ENCODE data around the gene RHEX.
"Not testable (repeated sequence)": the region's sequence is repeated elsewhere in the genome, so short reads cannot be mapped to it uniquely, and the experiment has no call there.

The RHEX gene, protein sequence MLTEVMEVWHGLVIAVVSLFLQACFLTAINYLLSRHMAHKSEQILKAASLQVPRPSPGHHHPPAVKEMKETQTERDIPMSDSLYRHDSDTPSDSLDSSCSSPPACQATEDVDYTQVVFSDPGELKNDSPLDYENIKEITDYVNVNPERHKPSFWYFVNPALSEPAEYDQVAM

DNA sequence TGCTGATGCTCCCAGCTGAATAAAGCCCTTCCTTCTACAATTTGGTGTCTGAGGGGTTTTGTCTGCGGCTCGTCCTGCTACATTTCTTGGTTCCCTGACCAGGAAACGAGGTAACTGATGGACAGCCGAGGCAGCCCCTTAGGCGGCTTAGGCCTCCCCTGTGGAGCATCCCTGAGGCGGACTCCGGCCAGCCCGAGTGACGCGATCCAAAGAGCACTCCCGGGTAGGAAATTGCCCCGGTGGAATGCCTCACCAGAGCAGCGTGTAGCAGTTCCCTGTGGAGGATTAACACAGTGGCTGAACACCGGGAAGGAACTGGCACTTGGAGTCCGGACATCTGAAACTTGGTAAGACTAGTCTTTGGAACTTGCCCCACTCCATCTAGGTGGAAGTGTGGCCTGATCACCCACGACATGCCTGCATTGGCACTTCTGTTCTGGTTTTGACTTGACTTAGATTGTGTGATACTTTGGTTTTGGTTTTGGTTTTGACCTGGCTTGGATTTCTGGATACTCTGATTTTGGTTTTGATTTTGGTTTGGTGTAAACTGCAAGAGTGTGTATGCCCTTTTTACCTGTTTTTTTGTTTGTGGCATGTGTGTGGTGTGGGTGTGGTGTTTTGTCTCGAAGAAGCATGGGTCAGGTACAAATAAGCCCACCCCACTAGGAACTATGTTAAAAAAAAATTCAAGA is at the start of gene RHEX:
Gene RHEX (plus strand): TSS at position 255 of the 692 bp plus-strand sequence. CDS start 44,656 bp downstream, outside the sequence.
- DNase-seq (ENCODE audit: low read depth in 2 of 2): not testable (repeated sequence)

DNA sequence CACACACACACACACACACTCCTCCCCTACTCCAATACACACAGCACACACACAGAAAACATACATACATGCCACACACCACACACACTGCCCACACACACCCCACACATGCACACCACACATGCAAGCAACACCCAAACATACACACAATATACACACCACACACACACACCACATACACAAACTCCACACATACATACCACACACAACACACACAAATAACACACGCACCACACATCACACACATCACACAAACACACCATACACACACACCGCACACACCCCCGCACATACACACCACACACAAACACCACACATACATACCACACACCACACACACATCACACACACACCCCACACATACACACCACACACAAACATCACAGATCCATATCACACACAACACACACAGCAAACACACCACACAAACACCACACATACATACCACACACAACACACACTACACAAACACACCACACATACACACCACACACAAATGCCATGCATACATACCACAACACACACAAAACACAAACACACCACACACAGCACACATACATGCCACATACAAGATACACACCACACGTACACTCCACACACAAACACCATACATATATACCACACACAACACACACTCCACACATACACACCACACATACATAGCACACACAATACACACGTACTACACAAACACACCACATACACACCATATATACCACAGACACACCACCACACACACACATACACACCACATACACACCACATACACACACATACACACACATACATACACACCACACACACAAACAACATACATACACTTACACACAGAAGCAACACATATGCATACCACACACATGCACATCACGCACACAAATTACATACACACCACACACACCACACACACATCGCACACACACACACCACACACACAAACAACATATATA is 48.8 kb upstream of the RHEX start:
- DNase-seq (ENCODE audit: low read depth in 2 of 2): no peak

DNA sequence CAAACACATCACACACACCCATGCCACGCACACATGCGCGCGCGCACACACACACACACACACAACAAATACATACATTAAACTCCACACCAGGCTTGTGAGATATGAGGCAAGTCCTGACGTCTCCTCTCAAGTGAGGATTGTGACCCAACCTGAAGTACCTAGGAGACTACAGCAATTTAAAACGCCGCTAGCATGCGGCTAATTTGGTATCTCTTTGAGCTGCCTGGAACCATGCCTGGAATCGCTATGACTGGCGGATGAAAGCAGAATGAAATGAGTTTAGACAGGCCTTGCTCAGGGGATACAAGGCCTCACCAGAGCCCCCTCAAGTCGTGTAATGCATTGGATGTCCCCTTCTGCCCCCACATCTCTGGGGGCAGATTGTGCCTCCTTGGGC is 48.1 kb upstream of the RHEX start:
- DNase-seq (ENCODE audit: low read depth in 2 of 2): no peak

- no peak for DNase-seq (ENCODE audit: low read depth in 2 of 2)
Observed at GRCh38 chr1:206005234-206005633, 47.7 kb upstream of the RHEX start.

DNA sequence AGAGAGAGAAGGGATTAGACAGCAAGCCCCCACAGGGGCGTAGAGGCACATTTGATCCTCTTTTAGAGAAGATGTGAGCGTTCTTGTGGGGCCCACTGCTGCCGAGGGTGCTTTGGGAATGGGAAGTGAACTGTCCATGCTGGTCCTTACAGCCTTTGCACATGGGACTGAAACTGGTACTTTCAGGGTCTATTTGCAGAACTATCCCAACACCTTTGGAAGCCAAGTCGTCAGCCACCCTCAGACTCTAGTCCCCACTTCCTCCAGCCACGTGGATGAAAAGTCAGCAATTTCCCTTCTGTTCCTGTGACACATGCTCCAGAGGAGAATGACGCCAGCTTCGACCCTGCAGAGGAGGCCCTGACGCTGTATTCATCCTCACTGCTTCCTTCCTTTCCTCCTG is 47.2 kb upstream of the RHEX start:
- DNase-seq (ENCODE audit: low read depth in 2 of 2): no peak

GRCh38 chr1:206006946-206007345 is 46.0 kb upstream of the RHEX start:
- no peak for DNase-seq (ENCODE audit: low read depth in 2 of 2)

GRCh38 chr1:206010060-206010459 is 42.9 kb upstream of the RHEX start:
- DNase-seq (ENCODE audit: low read depth in 2 of 2): no peak

DNA sequence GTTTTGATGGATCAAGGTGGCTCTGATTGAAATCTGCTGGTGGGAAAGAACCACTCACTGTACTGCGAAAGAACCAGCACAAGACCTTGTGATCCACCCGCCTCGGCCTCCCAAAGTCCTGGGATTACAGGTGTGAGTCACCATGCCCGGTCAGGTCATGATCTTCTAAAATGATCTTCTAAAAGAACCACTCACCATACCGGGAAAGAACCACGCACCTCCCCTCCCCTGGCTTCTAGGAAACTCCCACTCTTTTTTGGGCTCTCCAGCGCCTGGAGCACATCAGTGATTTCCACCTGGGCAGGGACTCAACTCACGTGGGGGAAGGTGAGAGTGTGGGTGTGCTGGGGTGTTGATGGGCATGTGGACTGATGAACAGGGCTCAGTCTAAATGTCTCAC is 41.9 kb upstream of the RHEX start:
- DNase-seq (ENCODE audit: low read depth in 2 of 2): peak in 1 of 2 donors; percentile 24

- peak in 1 of 2 donors; percentile 27 for DNase-seq (ENCODE audit: low read depth in 2 of 2)
Observed at GRCh38 chr1:206012086-206012859, 40.7 kb upstream of the RHEX start.

DNA sequence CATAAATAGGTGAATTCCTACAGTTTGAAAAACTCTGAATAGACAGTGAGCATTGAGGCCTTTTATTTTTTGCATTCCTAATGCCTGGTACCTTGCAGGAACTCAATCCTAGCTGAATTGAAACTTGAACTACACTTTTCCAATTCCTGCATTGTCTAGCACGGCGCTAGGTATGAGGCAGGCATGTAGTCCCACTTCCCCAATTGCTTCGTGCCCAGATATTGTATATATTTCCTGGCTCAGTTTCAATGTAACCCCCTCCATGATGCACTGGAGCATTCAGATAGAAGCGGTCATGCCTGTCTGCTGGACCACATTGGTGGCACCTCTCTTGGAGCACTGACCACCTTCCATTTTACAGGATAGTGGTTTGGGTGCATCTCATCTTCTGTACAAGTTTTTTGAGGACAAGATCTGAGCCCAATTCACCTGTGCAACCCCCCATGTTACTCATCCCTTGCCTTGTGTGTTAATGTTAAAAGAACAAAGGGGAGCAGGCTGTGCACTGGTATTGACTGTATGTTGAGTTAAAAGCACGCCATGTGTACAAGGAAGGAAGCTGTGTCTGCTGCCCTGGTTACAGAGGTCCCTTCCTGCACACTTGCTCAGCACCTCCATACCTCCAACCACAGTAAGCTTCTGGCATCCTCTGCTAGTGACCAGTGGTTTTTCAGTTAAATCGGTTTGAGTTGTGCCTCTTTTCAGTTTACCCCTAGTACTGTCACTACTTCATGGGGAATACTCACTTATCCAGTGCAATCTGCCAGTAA is 39.8 kb upstream of the RHEX start:
- DNase-seq (ENCODE audit: low read depth in 2 of 2): no peak

- no peak for DNase-seq (ENCODE audit: low read depth in 2 of 2)
Observed at GRCh38 chr1:206014601-206015000, 38.4 kb upstream of the RHEX start.

- no peak for DNase-seq (ENCODE audit: low read depth in 2 of 2)
Observed at GRCh38 chr1:206015071-206015470, 37.9 kb upstream of the RHEX start.

- DNase-seq (ENCODE audit: low read depth in 2 of 2): no peak
Observed at GRCh38 chr1:206020393-206021007, 32.5 kb upstream of the RHEX start.

DNA sequence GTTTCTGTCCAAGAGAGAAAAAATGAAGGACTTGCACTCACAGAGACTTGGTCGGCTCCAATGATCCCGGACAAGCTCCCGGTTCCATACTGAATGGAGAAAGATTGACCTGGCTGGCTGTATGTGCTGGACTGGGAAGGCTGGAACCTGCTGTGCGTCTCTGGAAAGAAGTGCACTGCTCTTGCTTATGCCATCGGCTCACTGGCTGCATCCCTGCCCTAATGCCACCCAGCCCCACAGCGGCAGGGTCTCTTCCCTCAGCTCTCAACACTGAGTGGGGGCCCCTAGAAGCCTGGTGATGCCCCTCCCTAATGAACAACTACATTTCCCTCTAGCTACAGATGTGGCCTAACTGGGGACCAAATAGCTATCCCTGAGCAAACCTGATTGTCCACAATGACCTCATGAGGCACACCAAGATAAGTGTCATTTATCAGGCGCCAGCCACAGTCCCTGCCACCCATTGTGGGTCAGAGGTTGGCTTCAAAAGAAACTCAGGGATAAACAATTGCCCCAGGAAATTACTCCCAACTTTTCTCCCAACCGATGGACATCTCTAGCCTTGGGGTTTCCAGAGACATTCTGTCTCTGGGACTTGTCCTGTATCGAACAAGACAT is 31.9 kb upstream of the RHEX start:
- DNase-seq (ENCODE audit: low read depth in 2 of 2): no peak

GRCh38 chr1:206021626-206022365 is 31.2 kb upstream of the RHEX start:
- no peak for DNase-seq (ENCODE audit: low read depth in 2 of 2)

DNA sequence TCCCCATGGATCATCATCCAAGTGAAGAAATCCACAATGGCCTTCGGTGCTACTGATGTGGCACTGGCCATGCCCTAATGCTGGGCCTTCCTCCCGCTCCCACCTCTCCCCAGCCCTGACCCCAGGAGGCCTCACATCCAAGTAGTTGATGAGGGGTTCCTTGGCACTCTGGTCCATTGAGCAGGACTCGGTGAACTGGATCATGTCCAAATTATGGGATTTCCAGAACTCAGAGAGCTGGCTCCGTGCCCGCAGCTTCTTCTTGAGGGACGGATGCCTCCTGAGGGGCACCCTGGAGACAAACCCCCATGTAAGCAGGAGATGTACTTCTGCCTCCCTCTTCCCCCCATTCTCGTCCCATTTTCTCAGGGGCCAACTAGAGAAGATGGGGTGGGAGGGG is 30.2 kb upstream of the RHEX start:
- DNase-seq (ENCODE audit: low read depth in 2 of 2): no peak

DNA sequence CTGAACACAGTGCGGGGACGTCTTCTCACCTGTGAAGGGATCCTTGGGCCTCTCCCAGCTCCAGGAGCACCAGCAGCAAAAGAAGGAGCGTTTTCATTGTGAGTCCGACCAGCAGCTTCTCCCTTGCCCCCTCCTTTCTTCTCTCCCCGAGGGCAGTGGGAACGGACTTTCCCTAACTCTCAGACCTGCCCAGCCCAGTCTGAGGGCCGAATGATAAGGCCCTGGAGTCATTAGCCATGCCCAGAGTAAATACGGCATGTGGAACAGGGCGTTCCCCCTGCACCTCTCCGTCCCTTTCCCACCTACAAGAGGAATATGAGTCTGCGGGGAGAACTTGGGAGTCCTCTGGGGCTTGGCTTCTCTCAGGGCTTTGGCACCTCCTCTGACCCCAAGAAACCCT is 29.3 kb upstream of the RHEX start, which contains the start of gene CTSE:
Gene CTSE (minus strand): TSS at position 201 of the 400 bp plus-strand sequence. CDS start 104 bp downstream, at position 97.
- no peak for DNase-seq (ENCODE audit: low read depth in 2 of 2)

- DNase-seq (ENCODE audit: low read depth in 2 of 2): no peak
Observed at GRCh38 chr1:206025283-206025820, 27.6 kb upstream of the RHEX start.

- DNase-seq (ENCODE audit: low read depth in 2 of 2): no peak
Observed at GRCh38 chr1:206029484-206029883, 23.5 kb upstream of the RHEX start.

All from stimulated activated CD8-positive, alpha-beta memory T cell treated with anti-CD3 and anti-CD28 coated beads, Interleukin-7, amount 100 ng/mL, for 4 hours (primary cell).